Colonic mucosa (tissue), 4 donors: ENCODE results near the gene CEP128. TPM values are rescaled to one million over a fixed set of nuclear protein-coding genes. Genes with fewer than 3 reads are reported as not detected.

Experiments used
- DNase-seq: peaks from one replicate; pipeline ENCODE4 v3.0.0-alpha.2; 2020
- H3K27ac ChIP-seq: fragments of 200-600 bp; one replicate; pipeline ENCODE4 v1.8.0; 2021
- H3K27me3 ChIP-seq: fragments of 200-600 bp; one replicate; pipeline ENCODE4 v1.8.0; 2021
- H3K36me3 ChIP-seq: fragments of 200-600 bp; one replicate; pipeline ENCODE4 v1.8.0; 2021
- H3K4me1 ChIP-seq: fragments of 200-600 bp; one replicate; pipeline ENCODE4 v1.8.0; 2021; ENCODE audit warnings: mild to moderate bottlenecking
- H3K4me3 ChIP-seq: fragments of 200-600 bp; one replicate; pipeline ENCODE4 v1.8.0; 2021
- H3K9ac ChIP-seq, 2 donors: one replicate each; pipeline ENCODE4 v1.7.0; 2013; ENCODE audit warnings: control low read depth in 2 of 2, low read depth in 2 of 2, low read length in 2 of 2
- H3K9me3 ChIP-seq: fragments of 200-600 bp; one replicate; pipeline ENCODE4 v1.8.0; 2021
- CTCF ChIP-seq: fragments of 200-600 bp; IDR thresholded peaks from one replicate; pipeline ENCODE4 v1.8.0; 2022; ENCODE audit warnings: antibody characterized with exemption, mild to moderate bottlenecking
- intact Hi-C: fragments of 100-400 bp; cut with DNase I; formaldehyde crosslinking; loops from one replicate; pipeline ENCODE4 v1.14.1; 2022
- total RNA-seq, 2 donors: library from RNA; stranded (reverse); fragmentation: NEBNext Ultra II Directional in 1 of 2; extraction: Animal tissue kit (Norgen Biotek cat#: 25700) in 1 of 2; gene quantifications; one replicate each; pipeline ENCODE4 v1.2.1, GENCODE V29; 2021
- donor health status: healthy.
- donor health status: DM: no; HTN: no; CAD: no.
- donor health status: DM: no; HTN: no; CAD: no.

Gene CEP128
- total RNA-seq, 2 donors from 2014 or later = 4.4 to 11.6 TPM

- no peak for TF ChIP-seq CTCF
- Histone ChIP-seq H3K9ac (no peak overlapping the region), H3K9me3 (no peaks in the 10 kb centered on the region), H3K4me3 (no peak overlapping the region), H3K27ac (no peak overlapping the region), H3K36me3 (no peaks in the 10 kb centered on the region), H3K4me1 (no peaks in the 10 kb centered on the region), H3K27me3 (no peaks in the 10 kb centered on the region)
- intact Hi-C loops = no loop called here
- DNase-seq = no peak
Observed at GRCh38 chr14:80974679-80975078, 33.1 kb upstream of the CEP128 start.

GRCh38 chr14:80973931-80974641, 32.5 kb upstream of the CEP128 start:
- DNase-seq = no peak
- no peaks in the 10 kb centered on the region for H3K9me3 ChIP-seq
- no peaks in the 10 kb centered on the region for H3K27me3 ChIP-seq
- H3K36me3 ChIP-seq = no peaks in the 10 kb centered on the region
- no peak for TF ChIP-seq CTCF
- no peak overlapping the region for H3K27ac ChIP-seq
- no peaks in the 10 kb centered on the region for H3K4me1 ChIP-seq
- H3K4me3 ChIP-seq = no peak overlapping the region
- no peak overlapping the region for H3K9ac ChIP-seq
- intact Hi-C loops = no loop called here

GRCh38 chr14:80965037-80965436, 23.5 kb upstream of the CEP128 start:
- Histone ChIP-seq H3K9ac (no peak overlapping the region), H3K36me3 (no peaks in the 10 kb centered on the region), H3K9me3 (no peaks in the 10 kb centered on the region), H3K4me3 (no peak overlapping the region), H3K27ac (no peak overlapping the region), H3K27me3 (no peaks in the 10 kb centered on the region), H3K4me1 (no peaks in the 10 kb centered on the region)
- intact Hi-C loops = no loop called here
- DNase-seq = no peak
- TF ChIP-seq CTCF = no peak

GRCh38 chr14:80959496-80959895, 18.0 kb upstream of the CEP128 start:
- intact Hi-C loops = no loop called here
- Histone ChIP-seq H3K4me3 (no peak overlapping the region), H3K9ac (peak overlapping the region in 1 of 2 donors; percentile 14), H3K27me3 (peaks cover 7% of the 10 kb centered on the region), H3K9me3 (no peaks in the 10 kb centered on the region), H3K27ac (peak overlapping the region; percentile 24), H3K4me1 (no peaks in the 10 kb centered on the region), H3K36me3 (no peaks in the 10 kb centered on the region)
- no peak for TF ChIP-seq CTCF
- peak; percentile 27 for DNase-seq

GRCh38 chr14:80958939-80959338, 17.4 kb upstream of the CEP128 start:
- peaks cover 7% of the 10 kb centered on the region for H3K27me3 ChIP-seq
- no peaks in the 10 kb centered on the region for H3K36me3 ChIP-seq
- H3K4me3 ChIP-seq = no peak overlapping the region
- DNase-seq = no peak
- no peak for TF ChIP-seq CTCF
- H3K9me3 ChIP-seq = no peaks in the 10 kb centered on the region
- H3K27ac ChIP-seq = no peak overlapping the region
- intact Hi-C loops = no loop called here
- H3K9ac ChIP-seq = no peak overlapping the region
- no peaks in the 10 kb centered on the region for H3K4me1 ChIP-seq
